HepG2 (cell line): Measurements from ENCODE around the gene CUTC. TPM values are rescaled to one million over a fixed set of nuclear protein-coding genes. Genes with fewer than 3 reads are reported as not detected.
A peak's percentile ranks its signal among the peaks of the same experiment; 100 is the strongest.

Experiments
- ATAC-seq: fragments of 200-7000 bp; cut with Tn5 transposase; 3 replicates; pipeline ENCODE4 v1.9.1; 2020; ENCODE audit warnings: mild to moderate bottlenecking, moderate library complexity
- BruUV-seq: library from RNA; stranded (reverse); fragments of 400-500 nt; replicated peaks from 2 replicates; lab custom pipeline; 2021; lab: Mats Ljungman, UMichigan
- CTCF ChIA-PET: fragments of 300-600 bp; formaldehyde crosslinking; extraction: SDS; loops from one replicate; lab custom pipeline; 2021; ENCODE audit warnings: low total read pairs, inconsistent platforms, low intra/inter-chr PET ratio; lab: Yijun Ruan, JAX
- POLR2A ChIA-PET: fragments of 350-600 bp; sonication (Branson Sonifier 250); formaldehyde crosslinking; loops from one replicate; lab custom pipeline; 2020; ENCODE audit warnings: antibody characterized with exemption, inconsistent platforms; lab: Yijun Ruan, JAX
- DNase-seq: peaks from one replicate; pipeline ENCODE4 v3.0.0-alpha.2; 2015; ENCODE audit warnings: low spot score
- FAIRE-seq: peaks from 3 replicates; lab custom pipeline; 2011; peaks lifted over from hg19 to GRCh38; lab: Jason Lieb, UNC
- H2AFZ ChIP-seq: one replicate; pipeline ENCODE4 v1.6.1; 2011; ENCODE audit warnings: low read length, inconsistent platforms
- H3K27ac ChIP-seq: fragments of 300-600 bp; 3 replicates; pipeline ENCODE4 v1.8.0; 2011; ENCODE audit warnings: mixed run types, mild to moderate bottlenecking, mixed read lengths, low read length, inconsistent platforms; ENCODE audit not compliant: insufficient read depth; ENCODE audit errors: extremely low read length
- H3K27me3 ChIP-seq, 2 experiments: fragments of 200-600 bp in 1 of 2; 2 replicates in 1 of 2; 3 replicates in 1 of 2; pipeline versions ENCODE4 v1.6.0 to v1.8.0; 2011; ENCODE audit warnings: low read length in 2 of 2, mild to moderate bottlenecking in 2 of 2, moderate library complexity in 2 of 2, inconsistent platforms in 1 of 2; ENCODE audit not compliant: insufficient read depth in 2 of 2, control insufficient read depth in 1 of 2
- H3K36me3 ChIP-seq, 2 experiments: fragments of 200-600 bp in 1 of 2; replicated peaks in 1 of 2; 2 replicates in 1 of 2; 3 replicates in 1 of 2; pipeline versions ENCODE4 v1.5.1 to v1.8.0; 2011; ENCODE audit warnings: low read length in 2 of 2, inconsistent platforms in 1 of 2; ENCODE audit not compliant: insufficient read depth in 2 of 2, control insufficient read depth in 1 of 2
- H3K4me1 ChIP-seq: 2 replicates; pipeline ENCODE4 v1.5.1; 2012; ENCODE audit warnings: low read length, inconsistent platforms; ENCODE audit not compliant: insufficient read depth
- H3K4me2 ChIP-seq: 2 replicates; pipeline ENCODE4 v1.6.0; 2011; ENCODE audit warnings: low read depth, low read length, inconsistent platforms
- H3K4me3 ChIP-seq, 3 experiments: fragments of 200-600 bp in 1 of 3; sonication (generic), shearing (Covaris generic) in 1 of 3; replicated peaks in 1 of 3; 2 replicates each; pipeline ENCODE4 v1.5.1; 2011 to 2016; ENCODE audit warnings: low read length in 3 of 3, inconsistent platforms in 2 of 3, low read depth in 2 of 3, mild to moderate bottlenecking in 2 of 3, control low read depth in 1 of 3, mixed read lengths in 1 of 3; ENCODE audit not compliant: insufficient read depth in 1 of 3
- H3K79me2 ChIP-seq: one replicate; pipeline ENCODE4 v1.6.1; 2011; ENCODE audit warnings: low read length, inconsistent platforms; ENCODE audit not compliant: insufficient read depth
- H3K9ac ChIP-seq: 2 replicates; pipeline ENCODE4 v1.6.0; 2011; ENCODE audit warnings: mild to moderate bottlenecking, low read depth, low read length, inconsistent platforms; ENCODE audit not compliant: insufficient read depth
- H3K9me3 ChIP-seq: 2 replicates; pipeline ENCODE4 v1.5.1; 2012; ENCODE audit warnings: mild to moderate bottlenecking, low read length
- H4K20me1 ChIP-seq: 2 replicates; pipeline ENCODE4 v1.6.0; 2011; ENCODE audit warnings: inconsistent platforms, mild to moderate bottlenecking, low read length, moderate library complexity; ENCODE audit not compliant: insufficient read depth
- ATAD3A ChIP-seq: sonication (generic); formaldehyde crosslinking; IDR thresholded peaks from 2 replicates; pipeline ENCODE4 v1.4.0; 2020; ENCODE audit warnings: missing genetic modification reagents
- ATF2 ChIP-seq: sonication (generic); formaldehyde crosslinking; IDR thresholded peaks from 2 replicates; pipeline ENCODE4 v1.4.0; 2020; ENCODE audit warnings: missing genetic modification reagents
- CCDC6 ChIP-seq: sonication (generic); formaldehyde crosslinking; IDR thresholded peaks from 2 replicates; pipeline ENCODE4 v1.8.1; 2022; ENCODE audit warnings: mild to moderate bottlenecking, missing genetic modification reagents, moderate library complexity
- HDAC1 ChIP-seq: sonication (generic); formaldehyde crosslinking; IDR thresholded peaks from 2 replicates; pipeline ENCODE4 v1.5.1; 2020; ENCODE audit warnings: mild to moderate bottlenecking, missing genetic modification reagents
- MBNL3 ChIP-seq: fragments of 250-450 bp; sonication (Bioruptor Pico); conservative IDR thresholded peaks from 2 replicates; pipeline ENCODE4 v1.8.0; 2022; ENCODE audit warnings: mild to moderate bottlenecking, inconsistent platforms
- NAIF1 ChIP-seq: sonication (generic); formaldehyde crosslinking; IDR thresholded peaks from 2 replicates; pipeline ENCODE4 v1.5.0; 2020; ENCODE audit warnings: mild to moderate bottlenecking, missing genetic modification reagents, borderline replicate concordance
- PHF20 ChIP-seq: sonication (generic); formaldehyde crosslinking; IDR thresholded peaks from 2 replicates; pipeline ENCODE4 v1.5.0; 2020; ENCODE audit warnings: mild to moderate bottlenecking, missing genetic modification reagents
- STAG1 ChIP-seq: sonication (generic); formaldehyde crosslinking; IDR thresholded peaks from 2 replicates; pipeline ENCODE4 v1.4.0; 2020; ENCODE audit warnings: missing genetic modification reagents
- ZBTB3 ChIP-seq: sonication (generic); formaldehyde crosslinking; IDR thresholded peaks from 2 replicates; pipeline ENCODE4 v1.4.0; 2020; ENCODE audit warnings: low read depth, mild to moderate bottlenecking, moderate library complexity, missing genetic modification reagents, borderline replicate concordance
- ZFP90 ChIP-seq: sonication (generic); formaldehyde crosslinking; IDR thresholded peaks from 2 replicates; pipeline ENCODE4 v1.8.0; 2022; ENCODE audit warnings: missing genetic modification reagents, mild to moderate bottlenecking, inconsistent platforms, borderline replicate concordance
- ZNF296 ChIP-seq: sonication (generic); formaldehyde crosslinking; conservative IDR thresholded peaks from 2 replicates; pipeline ENCODE4 v1.5.0; 2020; ENCODE audit warnings: mild to moderate bottlenecking, missing genetic modification reagents
- ZNF674 ChIP-seq: sonication (generic); formaldehyde crosslinking; IDR thresholded peaks from 2 replicates; pipeline ENCODE4 v1.5.0; 2020; ENCODE audit warnings: low read depth, mild to moderate bottlenecking, missing genetic modification reagents
- ZNF780A ChIP-seq: sonication (generic); formaldehyde crosslinking; IDR thresholded peaks from 2 replicates; pipeline ENCODE4 v1.8.0; 2022; ENCODE audit warnings: mild to moderate bottlenecking, missing genetic modification reagents, moderate library complexity
- ZNF792 ChIP-seq: IDR thresholded peaks from 2 replicates; pipeline ENCODE4 v1.6.1; 2016
- WGBS: methylation state at CpG from one replicate; pipeline ENCODE4 v1.1.6; 2017; ENCODE audit warnings: low lambda C conversion rate; 5-methylcytosine and 5-hydroxymethylcytosine counted together
- in situ Hi-C: cut with HindIII; loops from 2 replicates; pipeline ENCODE4 v1.10.0; 2017; ENCODE audit warnings: low pct_unique_long_range_greater_than_20kb; ENCODE audit not compliant: extremely low pct_ligation_motif_present
- intact Hi-C: fragments of 100-400 bp; cut with micrococcal nuclease; formaldehyde crosslinking; loops from one replicate; pipeline ENCODE4 v1.10.0; 2022; ENCODE audit not compliant: unreplicated experiment
- polyA plus RNA-seq, 8 experiments: library from polyadenylated mRNA; depleted of rRNA in 3 of 8; stranded (reverse) in 7 of 8; unstranded in 1 of 8; fragments of >200 nt; fragmentation: Illumina TruSeq in 4 of 8; extraction: Trizol in 4 of 8; gene quantifications; 2 replicates each; pipeline versions ENCODE4 v1.2.1 to v1.2.3, GENCODE V29; 2011 to 2016; ENCODE audit warnings: low read depth in 4 of 8, missing spikeins in 1 of 8, mixed read lengths in 1 of 8; ENCODE audit not compliant: insufficient read depth in 1 of 8
- total RNA-seq, 5 experiments: library from RNA; depleted of rRNA; stranded (reverse); fragments of >200 nt; fragmentation: Illumina TruSeq; extraction: Trizol; gene quantifications; 2 replicates each; pipeline ENCODE4 v1.2.3, GENCODE V29; 2016; ENCODE audit warnings: low read depth in 1 of 5
- TF ChIP-seq, protein P1 (sequence below): sonication (generic); formaldehyde crosslinking; IDR thresholded peaks from 2 replicates; pipeline ENCODE4 v1.5.1; 2020; ENCODE audit warnings: missing genetic modification reagents, mild to moderate bottlenecking, borderline replicate concordance
- TF ChIP-seq, protein P2 (sequence below): sonication (generic); formaldehyde crosslinking; IDR thresholded peaks from 2 replicates; pipeline ENCODE4 v1.5.0; 2020; ENCODE audit warnings: mild to moderate bottlenecking, missing genetic modification reagents, moderate library complexity
- TF ChIP-seq, protein P3 (sequence below): sonication (generic); formaldehyde crosslinking; IDR thresholded peaks from 2 replicates; pipeline ENCODE4 v1.4.0; 2020; ENCODE audit warnings: missing genetic modification reagents

Gene CUTC
- total and polyA plus RNA-seq, 2 of the 13 experiments (the other 11 are each of a cell fraction or from before 2014, with no cell fraction given): 22.3 to 25.8 TPM

DNA sequence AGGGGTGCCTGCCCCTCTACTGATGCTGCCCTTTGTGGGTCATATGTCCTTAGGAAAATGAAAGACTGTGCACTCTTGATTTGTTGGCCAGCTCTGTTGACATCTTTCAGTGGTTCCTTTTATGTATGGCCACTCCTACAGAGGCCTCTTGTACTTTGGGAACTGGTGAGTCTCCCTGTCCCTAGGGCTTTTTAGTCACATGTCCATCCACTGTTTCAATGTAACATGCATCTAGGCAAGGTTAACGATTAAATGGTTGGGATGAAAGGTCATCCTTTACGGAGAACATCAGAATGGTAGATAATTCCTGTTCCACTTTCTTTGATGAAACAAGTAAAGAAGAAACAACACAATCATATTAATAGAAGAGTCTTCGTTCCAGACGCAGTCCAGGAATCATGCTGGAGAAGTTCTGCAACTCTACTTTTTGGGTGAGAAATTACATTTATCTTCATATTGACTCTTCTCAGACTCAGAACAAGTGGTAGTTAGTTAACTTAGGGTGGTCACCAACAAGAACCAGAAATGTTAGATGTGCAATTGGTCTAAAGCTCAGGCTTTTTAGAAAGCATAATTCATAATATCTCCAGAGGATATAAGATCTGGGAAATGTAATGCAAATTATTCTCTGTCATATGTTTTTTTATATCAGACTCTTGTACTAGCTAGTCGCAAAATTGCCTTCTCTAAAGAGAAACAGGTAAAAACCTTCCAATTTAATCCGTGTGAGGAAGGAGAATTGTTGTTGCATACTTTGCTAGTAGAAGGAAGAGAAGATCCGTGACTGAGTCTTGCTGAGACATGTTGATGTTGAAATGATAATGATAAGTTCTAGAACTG lies 50.6 kb downstream of the CUTC start, which contains the start of gene ABCC2:
ABCC2 (plus strand) TSS at position 194 of the 840 bp plus-strand sequence; CDS start at position 399, 205 bp downstream.
- H3K36me3 ChIP-seq: peaks cover 6 to 17% of the 10 kb centered on the region in 2 experiments
- POLR2A ChIA-PET: interaction anchor here (0.9 to 4.7 kb wide), 13 partner anchors 9 to 161 kb away, joined by 3 to 73 read pairs (median 7); partner anchors contain the start of genes COX15, CUTC and ENTPD7
- CTCF ChIA-PET: no interaction called here
- no peak for TF ChIP-seq ATAD3A (CRISPR knock-in tag)
- TF ChIP-seq ZNF674 (CRISPR knock-in tag): no peak
- TF ChIP-seq, protein P1, sequence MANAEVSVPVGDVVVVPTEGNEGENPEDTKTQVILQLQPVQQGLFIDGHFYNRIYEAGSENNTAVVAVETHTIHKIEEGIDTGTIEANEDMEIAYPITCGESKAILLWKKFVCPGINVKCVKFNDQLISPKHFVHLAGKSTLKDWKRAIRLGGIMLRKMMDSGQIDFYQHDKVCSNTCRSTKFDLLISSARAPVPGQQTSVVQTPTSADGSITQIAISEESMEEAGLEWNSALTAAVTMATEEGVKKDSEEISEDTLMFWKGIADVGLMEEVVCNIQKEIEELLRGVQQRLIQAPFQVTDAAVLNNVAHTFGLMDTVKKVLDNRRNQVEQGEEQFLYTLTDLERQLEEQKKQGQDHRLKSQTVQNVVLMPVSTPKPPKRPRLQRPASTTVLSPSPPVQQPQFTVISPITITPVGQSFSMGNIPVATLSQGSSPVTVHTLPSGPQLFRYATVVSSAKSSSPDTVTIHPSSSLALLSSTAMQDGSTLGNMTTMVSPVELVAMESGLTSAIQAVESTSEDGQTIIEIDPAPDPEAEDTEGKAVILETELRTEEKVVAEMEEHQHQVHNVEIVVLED (CRISPR knock-in tag): no peak; the same call in 1 of the 2 replicates
- TF ChIP-seq CCDC6 (CRISPR knock-in tag): no peak
- no peak for TF ChIP-seq ZFP90 (CRISPR knock-in tag)
- TF ChIP-seq, protein P2, sequence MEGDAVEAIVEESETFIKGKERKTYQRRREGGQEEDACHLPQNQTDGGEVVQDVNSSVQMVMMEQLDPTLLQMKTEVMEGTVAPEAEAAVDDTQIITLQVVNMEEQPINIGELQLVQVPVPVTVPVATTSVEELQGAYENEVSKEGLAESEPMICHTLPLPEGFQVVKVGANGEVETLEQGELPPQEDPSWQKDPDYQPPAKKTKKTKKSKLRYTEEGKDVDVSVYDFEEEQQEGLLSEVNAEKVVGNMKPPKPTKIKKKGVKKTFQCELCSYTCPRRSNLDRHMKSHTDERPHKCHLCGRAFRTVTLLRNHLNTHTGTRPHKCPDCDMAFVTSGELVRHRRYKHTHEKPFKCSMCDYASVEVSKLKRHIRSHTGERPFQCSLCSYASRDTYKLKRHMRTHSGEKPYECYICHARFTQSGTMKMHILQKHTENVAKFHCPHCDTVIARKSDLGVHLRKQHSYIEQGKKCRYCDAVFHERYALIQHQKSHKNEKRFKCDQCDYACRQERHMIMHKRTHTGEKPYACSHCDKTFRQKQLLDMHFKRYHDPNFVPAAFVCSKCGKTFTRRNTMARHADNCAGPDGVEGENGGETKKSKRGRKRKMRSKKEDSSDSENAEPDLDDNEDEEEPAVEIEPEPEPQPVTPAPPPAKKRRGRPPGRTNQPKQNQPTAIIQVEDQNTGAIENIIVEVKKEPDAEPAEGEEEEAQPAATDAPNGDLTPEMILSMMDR: no peak
- peak; percentile 73; the same call in 1 of the 2 replicates for TF ChIP-seq ATF2 (CRISPR knock-in tag)
- TF ChIP-seq, protein P3, sequence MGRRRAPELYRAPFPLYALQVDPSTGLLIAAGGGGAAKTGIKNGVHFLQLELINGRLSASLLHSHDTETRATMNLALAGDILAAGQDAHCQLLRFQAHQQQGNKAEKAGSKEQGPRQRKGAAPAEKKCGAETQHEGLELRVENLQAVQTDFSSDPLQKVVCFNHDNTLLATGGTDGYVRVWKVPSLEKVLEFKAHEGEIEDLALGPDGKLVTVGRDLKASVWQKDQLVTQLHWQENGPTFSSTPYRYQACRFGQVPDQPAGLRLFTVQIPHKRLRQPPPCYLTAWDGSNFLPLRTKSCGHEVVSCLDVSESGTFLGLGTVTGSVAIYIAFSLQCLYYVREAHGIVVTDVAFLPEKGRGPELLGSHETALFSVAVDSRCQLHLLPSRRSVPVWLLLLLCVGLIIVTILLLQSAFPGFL (CRISPR knock-in tag): no peak
- no peak for TF ChIP-seq NAIF1 (CRISPR knock-in tag)
- no peak for TF ChIP-seq ZNF296
- TF ChIP-seq ZBTB3 (CRISPR knock-in tag): no peak
- TF ChIP-seq HDAC1: peak; percentile 68
- TF ChIP-seq STAG1 (CRISPR knock-in tag): 0 out of 2 replicates have a peak, but pooled peaks have one; percentile 18
- TF ChIP-seq ZNF780A: no peak
- TF ChIP-seq MBNL3 (CRISPR knock-in tag): no peak
- TF ChIP-seq PHF20 (CRISPR knock-in tag): no peak
- TF ChIP-seq ZNF792 (CRISPR knock-in tag): peak; percentile 66; the same call in 1 of the 2 replicates

More for the DNA sequence above, 50.6 kb downstream of the CUTC start, which contains the start of gene ABCC2:
- TSS peak; percentile 73 for BruUV-seq
- H3K9me3 ChIP-seq: no peaks in the 10 kb centered on the region
- H4K20me1 ChIP-seq: peaks cover 8% of the 10 kb centered on the region; the same call in 1 of the 2 replicates
- peaks cover 50% of the 10 kb centered on the region for H3K79me2 ChIP-seq
- ATAC-seq: peak; percentile 96
- H3K4me2 ChIP-seq: peak within 1 kb of the TSS; percentile 94
- H3K27ac ChIP-seq: peak within 1 kb of the TSS; percentile 95
- H3K4me1 ChIP-seq: peaks cover 77% of the 10 kb centered on the region
- peak; percentile 99 for DNase-seq
- peak within 1 kb of the TSS; percentile 94 for H3K9ac ChIP-seq
- intact Hi-C loops: loop anchor here (1.0 to 2.0 kb wide), 2 partner anchors 28 to 50 kb away; partner anchors contain the start of genes COX15 and CUTC
- FAIRE-seq: peak; percentile 100
- peak within 1 kb of the TSS; percentile 73 to 98 (median 91) for H3K4me3 ChIP-seq
- in situ Hi-C loops: loop anchor here (5.0 kb wide), 1 partner anchor 50 kb away; the partner anchor contains the start of genes COX15 and CUTC
- WGBS: 2% methylated on average over 7 of the region's 7 CpGs
- no peaks in the 10 kb centered on the region; a peak in 1 of 5 replicates for H3K27me3 ChIP-seq
- H2AFZ ChIP-seq: no peak within 1 kb of the TSS
